ENCODE data around the gene MICAL2. TPM values are rescaled to one million over a fixed set of nuclear protein-coding genes. Genes with fewer than 3 reads are reported as not detected.

MICAL2 gene
- total RNA-seq, 4 donors from 2014 or later: 196 to 550 (median 237) TPM

DNA sequence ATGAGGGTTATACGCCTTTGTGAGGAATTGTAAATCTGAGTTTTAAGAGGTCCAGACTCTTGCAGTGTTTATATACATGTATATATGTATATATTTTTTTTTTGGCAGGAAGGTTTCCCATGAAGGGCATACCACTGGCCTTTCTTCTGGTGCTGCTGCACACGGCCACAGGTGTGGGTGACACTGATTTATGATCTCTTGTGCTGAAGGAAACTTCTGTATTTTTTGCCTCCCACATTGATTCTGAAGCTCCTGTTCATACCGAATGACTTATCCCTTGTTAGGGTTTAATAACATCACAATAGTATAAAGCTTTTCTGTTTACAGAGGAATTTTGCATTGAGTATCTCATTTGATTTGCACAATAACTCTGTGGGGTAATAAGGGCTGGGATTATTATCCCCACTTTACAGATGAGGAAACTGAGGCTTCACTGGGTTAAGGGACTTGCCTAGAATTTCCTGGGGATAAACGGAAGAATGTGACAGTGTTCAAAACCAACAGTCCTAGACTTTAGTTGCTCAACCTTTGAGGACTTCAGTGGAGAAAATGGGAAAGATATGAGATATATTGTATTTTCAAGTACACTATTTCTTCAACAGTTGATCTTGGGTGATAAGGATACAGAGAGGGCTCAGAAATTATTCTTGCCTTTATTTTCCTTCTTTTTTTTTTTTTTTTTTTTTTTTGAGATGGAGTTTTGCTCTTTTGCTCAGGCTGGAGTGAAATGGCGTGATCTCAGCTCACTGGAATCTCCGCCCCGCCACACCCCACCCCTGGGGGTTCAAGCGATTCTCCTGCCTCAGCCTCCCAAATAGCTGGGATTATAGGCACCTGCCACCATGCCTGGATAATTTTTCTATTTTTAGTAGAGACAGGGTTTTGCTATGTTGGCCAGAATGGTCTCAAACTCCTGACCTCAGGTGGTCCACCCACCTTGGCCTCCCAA is 70.1 kb downstream of the MICAL2 start:
- TF ChIP-seq POLR2AphosphoS5 (IDR thresholded peaks at IDR 0.05) (no peak), EP300 (IDR thresholded peaks at IDR 0.05) (no peak), POLR2A (IDR thresholded peaks at IDR 0.05) (no peak)
- TF ChIP-seq, protein P1, sequence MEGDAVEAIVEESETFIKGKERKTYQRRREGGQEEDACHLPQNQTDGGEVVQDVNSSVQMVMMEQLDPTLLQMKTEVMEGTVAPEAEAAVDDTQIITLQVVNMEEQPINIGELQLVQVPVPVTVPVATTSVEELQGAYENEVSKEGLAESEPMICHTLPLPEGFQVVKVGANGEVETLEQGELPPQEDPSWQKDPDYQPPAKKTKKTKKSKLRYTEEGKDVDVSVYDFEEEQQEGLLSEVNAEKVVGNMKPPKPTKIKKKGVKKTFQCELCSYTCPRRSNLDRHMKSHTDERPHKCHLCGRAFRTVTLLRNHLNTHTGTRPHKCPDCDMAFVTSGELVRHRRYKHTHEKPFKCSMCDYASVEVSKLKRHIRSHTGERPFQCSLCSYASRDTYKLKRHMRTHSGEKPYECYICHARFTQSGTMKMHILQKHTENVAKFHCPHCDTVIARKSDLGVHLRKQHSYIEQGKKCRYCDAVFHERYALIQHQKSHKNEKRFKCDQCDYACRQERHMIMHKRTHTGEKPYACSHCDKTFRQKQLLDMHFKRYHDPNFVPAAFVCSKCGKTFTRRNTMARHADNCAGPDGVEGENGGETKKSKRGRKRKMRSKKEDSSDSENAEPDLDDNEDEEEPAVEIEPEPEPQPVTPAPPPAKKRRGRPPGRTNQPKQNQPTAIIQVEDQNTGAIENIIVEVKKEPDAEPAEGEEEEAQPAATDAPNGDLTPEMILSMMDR (IDR thresholded peaks at IDR 0.05): no peak
- no peaks in the 10 kb centered on the region for H3K36me3 ChIP-seq
- H3K27me3 ChIP-seq: no peaks in the 10 kb centered on the region
- no peak for ATAC-seq
- H3K4me3 ChIP-seq: no peak overlapping the region
- no peaks in the 10 kb centered on the region for H3K9me3 ChIP-seq
- WGBS, 2 donors (ENCODE audit: low coverage in 1 of 2): 52 to 64% methylated on average over 5 to 6 of the region's 8 CpGs
- H3K4me1 ChIP-seq: peaks cover 17 to 75% (median 18%) of the 10 kb centered on the region in 3 donors
- H3K27ac ChIP-seq: peak overlapping the region; percentile 9 to 81 (median 77)

DNA sequence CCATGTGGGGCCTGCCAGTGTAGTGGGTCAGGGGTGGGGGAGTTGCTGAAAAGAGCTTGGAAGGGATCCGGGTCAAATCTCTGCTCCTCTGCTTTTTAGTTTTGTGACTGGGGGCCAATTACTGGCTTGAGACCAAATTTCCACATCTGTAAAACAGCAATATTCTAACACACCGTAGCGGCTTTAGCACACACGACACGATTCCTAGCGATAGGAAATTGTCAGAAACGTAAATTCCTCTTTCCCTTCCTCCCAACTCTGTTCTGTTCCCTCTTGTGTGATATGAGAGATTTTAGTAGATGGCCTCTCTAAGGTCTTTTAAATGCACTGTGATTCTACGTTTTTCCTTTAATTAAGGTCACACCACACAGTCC is 71.9 kb downstream of the MICAL2 start:
- Histone ChIP-seq H3K36me3 (no peaks in the 10 kb centered on the region), H3K4me3 (no peak overlapping the region), H3K9me3 (no peaks in the 10 kb centered on the region), H3K27me3 (no peaks in the 10 kb centered on the region), H3K27ac (peak overlapping the region; percentile 74 to 80 (median 76)), H3K4me1 (peaks cover 18 to 92% (median 25%) of the 10 kb centered on the region in 3 donors)
- TF ChIP-seq POLR2A (IDR thresholded peaks at IDR 0.05) (no peak), POLR2AphosphoS5 (IDR thresholded peaks at IDR 0.05) (no peak), EP300 (IDR thresholded peaks at IDR 0.05) (no peak)
- TF ChIP-seq, protein P1 (IDR thresholded peaks at IDR 0.05): no peak
- no peak for ATAC-seq
- WGBS, 2 donors (ENCODE audit: low coverage in 1 of 2): 39 to 63% methylated on average over 3 to 7 of the region's 8 CpGs

DNA sequence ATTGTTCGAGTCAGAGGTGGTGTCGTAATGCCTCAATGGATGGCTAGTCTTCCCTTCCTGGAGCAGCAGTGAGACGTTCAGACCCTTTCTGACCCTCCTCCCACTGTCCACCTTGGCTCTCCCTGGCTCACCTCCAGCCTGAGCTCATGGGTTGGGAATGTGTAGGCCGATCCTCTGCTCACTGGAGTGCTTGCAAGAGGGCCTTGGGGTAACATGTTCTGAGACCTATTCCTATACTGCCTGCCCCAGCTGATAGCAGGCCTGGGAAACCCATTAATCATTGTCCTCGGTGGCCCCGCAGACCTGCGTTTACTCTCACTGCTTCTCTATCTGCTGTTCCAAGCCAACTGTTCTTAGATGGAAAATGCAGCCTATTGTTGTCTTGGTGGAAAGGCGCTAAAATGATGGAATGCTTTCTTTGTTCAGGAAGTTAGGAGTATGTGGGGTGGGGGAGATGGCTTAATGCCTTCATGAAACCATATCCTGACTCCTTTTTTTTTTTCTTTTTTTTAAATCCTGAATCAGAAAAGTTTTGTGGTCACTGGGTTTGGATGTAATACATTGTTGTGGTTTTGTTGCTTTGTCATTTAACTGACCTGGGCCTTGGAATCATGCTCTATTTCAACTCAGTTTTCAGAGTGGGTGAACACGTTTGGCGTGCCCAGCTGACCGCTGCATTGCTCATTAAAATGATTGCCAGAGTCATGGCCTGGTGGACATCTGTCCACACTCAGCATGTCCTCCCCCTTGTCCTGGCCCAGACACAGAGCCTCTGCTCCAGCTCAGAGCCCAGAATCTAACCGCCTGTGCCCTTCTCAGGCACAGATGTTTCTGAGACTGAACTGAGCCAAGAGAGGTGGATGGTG is 72.5 kb downstream of the MICAL2 start:
- no peaks in the 10 kb centered on the region for H3K9me3 ChIP-seq
- H3K4me1 ChIP-seq: peaks cover 18 to 96% (median 25%) of the 10 kb centered on the region in 3 donors
- H3K27me3 ChIP-seq: no peaks in the 10 kb centered on the region
- H3K27ac ChIP-seq: peak overlapping the region; percentile 74 to 80 (median 76)
- no peak overlapping the region for H3K4me3 ChIP-seq
- 42 to 66% methylated on average over 6 to 11 of the region's 12 CpGs for WGBS, 2 donors (ENCODE audit: low coverage in 1 of 2)
- peak; percentile 32 for ATAC-seq
- H3K36me3 ChIP-seq: no peaks in the 10 kb centered on the region
- no peak for TF ChIP-seq EP300 (IDR thresholded peaks at IDR 0.05)
- no peak for TF ChIP-seq POLR2AphosphoS5 (IDR thresholded peaks at IDR 0.05)
- no peak for TF ChIP-seq POLR2A (IDR thresholded peaks at IDR 0.05)
- TF ChIP-seq, protein P1 (IDR thresholded peaks at IDR 0.05): no peak

DNA sequence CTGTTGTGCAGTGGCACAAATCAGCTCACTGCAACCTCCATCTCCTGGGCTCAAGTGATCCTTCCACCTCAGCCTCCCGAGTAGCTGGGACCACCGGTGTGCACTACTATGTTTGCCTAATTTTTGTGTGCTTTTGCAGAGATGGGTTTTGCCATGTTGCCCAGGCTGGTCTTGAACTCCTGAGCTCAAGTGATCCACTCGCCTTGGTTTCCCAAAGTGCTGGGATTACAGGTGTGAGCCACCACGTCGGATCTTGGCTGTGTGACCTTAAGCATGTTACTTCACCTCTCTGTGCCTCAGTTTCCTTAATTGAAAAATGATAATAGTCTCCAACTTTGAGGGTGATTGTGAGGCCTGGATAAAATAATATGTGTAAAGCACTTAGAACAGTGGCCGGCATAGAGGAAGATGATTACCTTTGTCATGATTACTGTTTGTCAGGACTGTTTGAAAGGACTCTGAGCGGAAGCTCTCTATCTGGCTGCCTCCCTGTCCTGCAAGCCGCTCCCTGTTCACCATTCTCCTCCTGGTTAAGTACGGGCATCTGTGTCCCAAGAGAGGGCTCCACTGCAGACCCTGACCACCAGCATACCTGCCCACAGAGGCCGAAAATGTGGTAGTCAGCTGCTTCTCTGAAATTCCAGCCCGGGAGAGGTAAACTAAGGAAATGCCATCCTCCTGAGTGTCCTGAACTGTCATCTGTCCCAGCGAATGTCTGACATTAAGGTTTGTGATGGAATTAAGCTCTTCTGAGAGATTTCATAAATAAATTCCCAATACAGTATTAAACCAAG is 73.6 kb downstream of the MICAL2 start:
- H3K4me3 ChIP-seq: no peak overlapping the region
- no peak for ATAC-seq
- no peaks in the 10 kb centered on the region for H3K36me3 ChIP-seq
- WGBS, 2 donors (ENCODE audit: low coverage in 1 of 2): 0 to 90% methylated on average over 1 to 2 of the region's 12 CpGs
- peak overlapping the region in 3 of 4 donors; percentile 74 to 80 (median 76) for H3K27ac ChIP-seq
- peaks cover 18 to 86% (median 21%) of the 10 kb centered on the region in 3 donors for H3K4me1 ChIP-seq
- TF ChIP-seq POLR2A (IDR thresholded peaks at IDR 0.05) (no peak), POLR2AphosphoS5 (IDR thresholded peaks at IDR 0.05) (no peak), EP300 (IDR thresholded peaks at IDR 0.05) (no peak)
- TF ChIP-seq, protein P1 (IDR thresholded peaks at IDR 0.05): no peak
- no peaks in the 10 kb centered on the region for H3K27me3 ChIP-seq
- H3K9me3 ChIP-seq: no peaks in the 10 kb centered on the region
